Stimulated activated CD8-positive, alpha-beta memory T cell treated with anti-CD3 and anti-CD28 coated beads, Interleukin-7, amount 100 ng/mL, for 1 hour (primary cell): ENCODE data around the gene CALU.

Experiments used
- DNase-seq, 2 donors: peaks; one replicate each; pipeline ENCODE4 v3.0.0-alpha.2; 2020; ENCODE audit warnings: low read depth in 2 of 2

The CALU gene

DNA sequence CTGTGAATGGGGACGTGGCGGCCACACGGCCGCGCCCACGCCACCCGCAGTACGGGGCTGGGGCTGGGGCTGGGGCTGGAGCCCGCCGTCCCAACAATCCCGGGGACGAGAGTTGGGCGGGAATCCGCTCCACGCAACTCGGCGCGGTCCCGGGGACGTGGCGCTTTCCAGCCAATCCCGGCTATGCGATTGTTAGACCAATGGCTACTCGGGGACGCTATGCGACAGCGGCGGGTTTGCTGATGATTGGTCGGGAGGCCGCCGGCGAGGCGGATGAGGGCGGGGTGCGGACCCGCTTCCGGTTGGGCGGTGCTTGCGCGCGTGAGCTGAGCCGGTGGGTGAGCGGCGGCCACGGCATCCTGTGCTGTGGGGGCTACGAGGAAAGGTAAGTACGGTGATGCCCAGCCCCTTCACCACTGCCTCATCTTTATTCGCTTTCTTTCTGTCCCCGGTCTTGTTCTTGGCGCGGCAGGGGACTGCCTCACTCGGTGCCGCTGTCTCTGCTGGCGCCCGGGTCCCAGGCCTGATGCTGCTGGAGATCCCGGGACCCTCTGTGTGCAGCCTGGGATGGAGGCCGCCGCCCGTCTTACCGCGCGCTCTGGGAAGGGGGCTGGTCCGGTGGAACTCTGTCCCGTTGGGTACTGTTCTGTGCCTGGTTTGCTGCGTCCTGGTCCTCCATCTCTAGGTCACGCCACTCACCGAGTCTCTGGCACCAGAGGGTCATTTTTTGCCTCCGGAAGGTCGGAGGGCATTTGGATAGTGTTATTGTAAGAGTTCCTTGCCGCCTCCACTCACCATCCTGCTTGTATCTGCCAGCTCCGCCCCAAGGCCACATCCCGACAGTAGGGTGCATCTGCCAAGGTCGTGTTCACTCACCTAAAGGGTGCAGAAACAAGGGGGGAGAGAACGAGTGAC lies at the start of gene CALU:
TSS of gene CALU (plus strand) at position 312 of the 915 bp plus-strand sequence. CDS start 9,225 bp downstream, outside the sequence.
- peak; percentile 86 to 87 for DNase-seq

DNA sequence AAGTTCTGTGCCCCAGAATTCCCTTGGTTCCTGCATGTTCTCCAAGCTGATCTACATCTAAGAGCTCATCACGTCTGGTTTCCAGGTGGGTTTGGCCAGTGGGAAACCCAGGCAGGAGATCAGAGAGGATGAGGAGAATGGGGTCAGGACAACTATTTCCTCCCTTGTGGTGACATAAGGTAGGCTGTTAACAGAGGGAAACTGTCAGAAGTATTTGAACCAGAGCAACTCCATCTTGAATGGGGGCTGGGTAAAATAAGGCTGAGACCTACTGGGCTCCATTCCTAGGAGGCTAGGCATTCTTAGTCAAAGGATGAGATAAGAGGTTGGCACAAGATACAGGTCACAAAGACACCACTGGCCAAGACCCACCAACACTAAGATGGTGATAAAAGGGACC lies 47.9 kb upstream of the CALU start:
- DNase-seq, result no peak

DNA sequence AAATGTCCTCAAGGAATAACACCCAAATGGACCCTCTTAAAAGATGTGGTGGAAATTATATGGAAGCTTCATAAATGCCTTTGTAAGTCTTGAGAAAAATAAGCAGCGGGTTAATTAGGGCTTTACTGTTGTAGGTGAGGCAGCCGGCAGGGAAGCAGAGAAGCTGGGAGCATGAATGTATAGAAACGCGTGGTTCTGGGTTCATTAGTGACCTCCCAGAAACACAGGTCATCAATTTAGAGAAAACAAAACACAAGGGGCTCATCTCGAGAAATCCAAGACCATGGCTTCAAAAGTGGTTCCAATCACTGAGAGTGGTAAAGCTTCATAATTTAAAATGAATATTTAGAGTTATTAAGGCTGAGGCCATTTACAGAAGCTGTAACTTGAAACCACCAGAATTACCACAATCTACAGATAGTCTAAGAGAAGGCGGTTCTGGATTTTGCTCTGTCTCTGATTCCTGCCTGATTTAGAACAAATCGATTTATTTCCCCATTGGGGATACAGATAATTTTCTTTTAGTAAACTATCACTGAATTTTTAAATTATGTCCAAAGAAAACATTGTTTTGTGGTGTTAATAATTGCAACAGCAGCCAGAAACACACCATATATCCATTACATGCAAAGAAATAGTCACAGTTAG lies 46.4 kb upstream of the CALU start:
- DNase-seq, result no peak

DNA sequence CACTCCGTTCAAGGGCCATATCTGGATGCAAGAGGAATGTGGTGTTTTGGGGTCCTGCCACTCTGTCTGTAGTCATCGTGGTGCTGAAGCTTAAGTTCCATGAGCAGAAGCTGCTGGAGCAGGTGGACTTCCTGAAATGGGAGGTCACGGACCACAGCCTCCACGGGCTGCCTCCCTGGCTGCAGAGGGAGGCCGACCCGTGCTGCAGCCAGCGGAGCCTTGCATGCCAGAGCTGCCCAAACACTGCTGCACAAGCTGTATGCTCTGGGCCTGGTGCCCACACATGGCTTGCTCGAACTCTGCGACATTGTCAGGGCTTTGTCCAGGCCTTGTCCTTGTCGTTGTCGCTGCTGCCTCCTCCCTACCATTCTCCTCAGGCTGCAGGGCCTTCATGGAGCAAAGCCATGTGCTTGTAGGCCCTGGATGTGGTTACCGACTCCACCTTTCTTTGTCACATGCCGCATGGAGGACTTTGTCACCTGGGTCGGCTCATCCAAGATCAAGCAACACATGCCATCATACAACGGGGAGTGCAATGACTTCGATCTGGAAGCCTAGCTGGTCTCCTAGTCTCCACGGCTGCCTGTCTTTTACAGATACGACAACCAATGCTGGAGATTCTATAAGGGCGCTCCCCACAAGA lies 45.7 kb upstream of the CALU start:
- DNase-seq, result no peak

DNA sequence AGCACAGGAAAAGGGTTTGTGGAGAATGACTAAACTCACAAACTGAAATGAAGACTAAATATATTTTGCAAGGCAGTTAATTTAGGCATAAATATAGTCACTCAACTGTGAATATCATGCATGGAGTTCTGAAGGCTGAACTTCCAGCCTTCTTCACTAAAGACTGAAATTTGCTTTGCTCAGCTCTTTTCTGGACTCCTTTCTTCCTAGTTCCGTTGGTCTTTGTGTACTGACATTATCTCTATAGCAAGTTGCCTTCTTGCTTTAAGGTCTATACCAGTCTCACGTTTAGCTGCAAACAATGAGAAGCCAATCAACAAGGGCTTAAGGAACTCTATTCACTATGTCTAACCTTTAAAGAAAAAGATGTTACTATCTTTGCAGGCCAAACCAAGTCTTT lies 44.4 kb upstream of the CALU start:
- no peak for DNase-seq

DNA sequence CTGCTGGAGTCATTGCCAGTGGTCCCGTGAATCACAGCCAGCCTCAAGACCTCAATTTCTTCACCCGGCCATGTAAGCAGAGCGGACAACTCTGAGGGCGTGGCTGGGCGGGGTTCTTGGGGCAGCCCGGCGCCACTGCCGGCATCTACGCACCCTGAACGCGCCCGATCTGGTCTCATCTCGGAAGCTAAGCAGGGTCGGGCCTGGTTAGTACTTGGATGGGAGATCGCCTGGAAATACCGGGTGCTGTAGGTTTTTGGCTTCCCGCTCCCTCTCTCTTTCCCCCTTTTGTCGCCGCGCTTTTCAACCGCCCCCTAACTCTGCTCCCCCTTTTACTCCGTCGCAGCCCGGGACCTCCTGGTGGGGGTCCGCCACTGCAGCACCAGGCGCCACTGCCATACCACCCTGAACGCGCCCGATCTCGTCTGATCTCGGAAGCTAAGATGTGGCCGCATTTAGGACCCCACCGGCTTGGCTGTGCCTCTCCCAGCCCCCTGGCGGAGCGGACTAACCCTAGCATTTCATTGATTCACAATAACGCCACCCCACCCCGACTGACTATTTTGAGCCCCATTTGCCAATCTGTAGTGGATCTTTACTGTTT lies 41.8 kb upstream of the CALU start:
- no peak for DNase-seq

DNA sequence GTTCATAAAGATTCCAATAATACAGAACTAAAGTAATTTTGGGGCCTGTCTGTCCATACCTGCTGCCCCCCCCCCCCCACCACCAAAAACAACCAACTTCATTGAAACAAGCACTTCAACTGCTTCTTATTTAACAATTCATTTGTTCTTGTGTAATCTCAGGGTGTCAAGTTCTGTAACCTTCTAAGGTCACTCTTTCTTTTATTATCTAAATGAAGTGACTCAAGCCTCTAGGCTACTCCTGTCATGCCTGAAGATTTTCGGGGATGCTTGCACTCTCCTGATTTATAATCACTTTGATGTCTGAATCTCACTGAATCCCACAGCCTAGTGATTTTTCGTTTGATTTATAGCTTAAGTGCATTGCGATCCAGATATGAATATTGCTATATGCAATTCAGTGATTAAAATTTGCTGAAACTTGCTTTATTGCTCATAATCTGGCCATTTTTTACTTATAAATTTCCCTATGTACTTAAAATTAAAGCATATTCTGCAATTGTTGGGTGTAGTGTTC lies 39.9 kb upstream of the CALU start:
- no peak for DNase-seq

DNA sequence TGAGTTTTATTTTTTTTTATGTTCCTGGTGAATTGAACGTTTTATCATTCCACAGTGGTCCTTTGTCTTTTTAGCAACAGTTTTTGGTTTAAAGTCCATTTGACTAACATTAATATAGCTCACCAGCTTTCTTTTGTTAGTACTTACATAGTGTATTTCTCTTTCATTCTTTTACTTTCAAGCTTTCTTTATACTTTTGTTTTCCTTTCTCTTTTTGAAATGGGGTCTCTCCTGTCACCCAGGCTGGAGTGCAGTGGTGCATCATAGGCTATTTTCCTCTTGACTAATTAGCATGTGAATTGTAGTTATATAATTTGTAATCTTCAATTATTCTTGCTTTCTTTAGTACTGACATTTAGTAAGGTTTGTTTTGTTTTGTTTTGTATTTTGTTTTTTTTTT lies 39.3 kb upstream of the CALU start:
- DNase-seq, result no peak

DNA sequence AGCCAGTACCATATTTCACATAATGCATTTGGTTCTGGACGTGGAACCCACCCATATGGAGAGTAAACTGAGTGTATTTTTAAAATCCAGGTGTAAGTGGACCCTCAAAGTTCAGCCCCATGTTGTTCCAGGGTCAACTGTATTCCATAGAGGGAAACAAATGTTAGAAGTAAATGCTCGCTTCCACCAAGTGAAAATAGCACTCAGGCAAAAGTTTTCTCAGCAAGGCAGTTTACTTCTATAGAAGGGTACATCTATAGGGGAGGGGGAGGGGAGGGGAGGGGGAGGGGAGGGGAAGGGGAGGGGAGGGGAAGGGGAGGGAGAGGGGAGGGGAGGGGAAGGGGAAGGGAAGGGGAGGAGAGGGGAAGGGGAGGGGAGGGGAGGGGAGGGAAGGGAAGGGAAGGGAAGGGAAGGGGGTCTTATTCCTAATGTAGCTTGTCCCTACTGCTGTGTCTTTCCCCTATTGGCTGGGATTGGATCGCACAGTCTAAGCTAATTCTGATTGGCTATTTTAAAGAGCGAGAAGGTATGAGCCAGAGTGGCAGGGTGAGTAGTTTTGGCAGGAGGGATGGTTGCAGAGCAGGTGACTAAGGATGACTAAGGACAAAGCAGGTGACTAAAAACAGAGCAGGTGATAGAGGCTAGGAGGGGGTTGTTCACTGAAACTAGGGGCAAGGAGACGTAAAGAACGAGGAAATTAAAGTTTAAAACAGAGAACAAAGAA lies 37.9 kb upstream of the CALU start:
- no peak for DNase-seq

DNA sequence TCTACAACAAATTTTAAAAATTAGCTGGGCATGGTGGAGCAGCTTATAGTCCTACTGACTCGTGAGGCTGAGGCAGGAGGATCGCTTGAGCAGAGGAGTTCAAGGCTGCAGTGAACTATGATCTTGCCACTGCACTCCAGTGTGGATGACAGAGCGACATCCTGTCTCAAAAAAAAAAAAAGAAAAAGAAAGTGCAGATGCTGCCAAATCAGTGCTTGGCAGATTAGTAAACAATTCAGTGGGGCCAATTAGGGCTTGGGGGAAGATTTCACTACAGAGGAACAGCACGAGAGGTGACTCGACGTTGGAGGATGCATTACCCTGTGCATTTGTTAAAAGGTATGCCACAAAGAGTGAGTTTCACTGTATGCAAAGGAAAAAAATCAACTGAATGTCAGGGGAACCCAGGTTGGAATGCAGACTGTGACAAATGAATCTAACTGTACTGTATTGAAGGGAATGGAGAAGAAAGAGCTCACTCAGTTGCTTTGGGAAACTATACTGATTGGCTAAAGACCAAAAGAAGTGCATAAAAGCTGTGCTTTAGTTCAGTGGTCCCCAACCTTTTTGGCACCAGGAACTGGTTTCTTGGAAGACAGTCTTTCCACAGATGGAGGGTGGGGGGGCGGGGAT lies 35.4 kb upstream of the CALU start:
- no peak for DNase-seq

DNA sequence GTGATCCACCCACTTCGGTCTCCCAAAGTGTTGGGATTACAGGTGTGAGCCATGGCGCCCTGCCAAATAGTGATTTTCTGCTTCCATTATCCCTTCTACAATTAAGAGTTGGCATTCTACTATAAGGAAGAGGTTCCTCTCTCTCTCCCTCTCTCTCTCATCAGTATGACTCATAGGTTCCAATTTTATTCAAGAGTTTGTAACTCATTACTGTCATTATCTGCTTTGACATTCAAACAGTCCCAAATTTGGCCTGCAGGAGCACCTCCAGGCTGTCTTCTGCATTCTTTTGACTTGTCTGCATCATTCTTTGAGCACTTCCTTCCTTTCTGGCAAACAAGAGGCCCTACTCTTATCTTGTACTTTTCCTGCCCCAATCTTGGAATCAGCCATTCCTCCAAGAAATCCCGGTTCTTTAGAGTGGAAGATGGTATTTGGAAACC lies 33.2 kb upstream of the CALU start:
- no peak for DNase-seq

DNA sequence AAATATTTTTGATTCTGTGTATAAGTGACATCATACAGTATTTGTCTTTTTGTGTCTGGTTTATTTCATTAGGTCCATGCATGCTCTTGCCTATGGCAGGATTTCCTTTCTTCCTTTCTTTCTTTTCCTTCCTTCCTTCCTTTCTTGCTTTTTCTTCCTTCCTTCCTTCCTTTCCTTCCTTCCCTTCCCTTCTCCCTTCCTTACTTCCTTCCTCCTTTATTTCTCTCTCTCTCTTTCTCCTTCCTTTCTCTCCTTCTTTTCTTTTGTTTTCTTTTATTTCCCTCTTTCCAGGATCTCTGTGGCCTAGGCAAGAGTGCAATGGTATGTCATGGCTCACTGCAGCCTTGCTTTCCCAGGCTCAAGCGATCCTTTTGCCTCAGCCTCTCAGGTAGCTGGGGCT lies 31.4 kb upstream of the CALU start:
- DNase-seq, result no peak

DNA sequence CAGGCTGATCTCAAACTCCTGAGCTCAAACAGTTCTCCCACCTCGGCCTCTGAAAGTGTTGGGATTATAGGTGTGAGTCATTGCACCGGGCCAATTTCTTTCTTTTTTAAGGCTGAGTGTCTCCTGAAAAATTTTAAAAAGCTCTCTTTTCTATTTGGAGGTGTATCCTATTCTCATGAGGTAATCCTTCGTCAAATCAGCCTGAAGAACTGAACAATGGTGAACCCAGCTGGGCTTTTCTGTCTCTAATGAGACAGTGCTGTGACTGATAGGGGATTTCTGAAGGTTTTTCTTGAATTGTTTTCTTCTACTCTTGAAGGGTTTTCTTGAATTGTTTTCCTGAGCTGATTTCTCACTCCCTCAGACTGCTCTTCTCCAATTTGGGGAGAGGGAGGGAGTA lies 30.9 kb upstream of the CALU start:
- no peak for DNase-seq

DNA sequence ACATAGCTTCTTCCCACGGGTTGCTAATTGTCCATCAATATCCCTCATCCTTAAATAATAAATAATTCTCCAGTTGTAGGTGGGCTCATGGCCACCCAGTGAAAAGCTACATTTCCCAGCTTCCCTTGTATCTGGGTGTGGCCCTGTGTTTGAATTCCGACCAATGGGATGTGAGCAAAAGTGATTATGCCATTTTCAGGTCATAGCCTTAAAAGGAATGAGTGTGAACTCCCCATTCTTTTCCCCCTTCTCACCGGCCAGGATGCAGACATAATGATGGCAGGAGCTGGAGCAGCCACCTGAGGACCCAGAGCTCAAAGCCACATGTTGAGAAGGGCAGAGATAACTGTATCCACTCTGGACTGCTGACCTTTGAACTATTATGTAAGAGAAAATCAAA lies 30.3 kb upstream of the CALU start:
- DNase-seq, result no peak

DNA sequence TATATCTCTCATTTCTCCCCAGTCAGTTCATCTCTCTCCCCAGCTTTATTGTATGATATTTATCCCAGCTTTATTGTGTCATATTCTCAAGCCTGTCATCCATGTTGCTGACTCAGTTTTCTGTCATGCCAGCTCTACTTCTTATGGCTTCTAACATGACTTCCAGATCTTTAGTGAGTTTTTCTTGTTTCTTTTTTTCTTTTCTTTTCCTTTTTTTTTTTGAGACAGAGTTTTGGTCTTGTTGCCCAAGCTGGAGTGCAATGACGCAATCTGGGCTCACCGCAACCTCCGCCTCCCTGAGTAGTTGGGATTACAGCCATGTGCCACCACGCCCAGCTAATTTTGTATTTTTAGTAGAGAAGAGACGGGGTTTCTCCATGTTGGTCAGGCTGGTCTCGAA lies 28.7 kb upstream of the CALU start:
- DNase-seq, result no peak

DNA sequence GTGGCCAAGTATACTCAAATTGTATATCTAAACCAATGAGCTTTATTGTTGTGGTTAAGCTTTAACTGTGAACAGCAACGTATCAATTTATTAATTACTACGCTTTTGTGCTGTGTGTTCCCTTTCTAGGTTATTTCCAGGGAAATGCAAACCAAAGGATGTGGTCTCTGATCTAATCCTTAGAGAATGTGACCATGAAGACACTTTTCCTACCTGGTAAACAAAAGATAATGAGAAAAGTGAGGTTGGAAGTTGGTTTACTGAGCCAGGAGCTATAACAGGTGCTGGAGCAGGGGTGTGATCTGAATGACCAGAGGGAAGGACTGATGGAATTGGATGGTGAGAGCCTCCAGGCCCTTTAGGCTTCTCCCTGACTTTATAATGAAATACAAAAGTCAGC lies 25.4 kb upstream of the CALU start:
- DNase-seq, result no peak

DNA sequence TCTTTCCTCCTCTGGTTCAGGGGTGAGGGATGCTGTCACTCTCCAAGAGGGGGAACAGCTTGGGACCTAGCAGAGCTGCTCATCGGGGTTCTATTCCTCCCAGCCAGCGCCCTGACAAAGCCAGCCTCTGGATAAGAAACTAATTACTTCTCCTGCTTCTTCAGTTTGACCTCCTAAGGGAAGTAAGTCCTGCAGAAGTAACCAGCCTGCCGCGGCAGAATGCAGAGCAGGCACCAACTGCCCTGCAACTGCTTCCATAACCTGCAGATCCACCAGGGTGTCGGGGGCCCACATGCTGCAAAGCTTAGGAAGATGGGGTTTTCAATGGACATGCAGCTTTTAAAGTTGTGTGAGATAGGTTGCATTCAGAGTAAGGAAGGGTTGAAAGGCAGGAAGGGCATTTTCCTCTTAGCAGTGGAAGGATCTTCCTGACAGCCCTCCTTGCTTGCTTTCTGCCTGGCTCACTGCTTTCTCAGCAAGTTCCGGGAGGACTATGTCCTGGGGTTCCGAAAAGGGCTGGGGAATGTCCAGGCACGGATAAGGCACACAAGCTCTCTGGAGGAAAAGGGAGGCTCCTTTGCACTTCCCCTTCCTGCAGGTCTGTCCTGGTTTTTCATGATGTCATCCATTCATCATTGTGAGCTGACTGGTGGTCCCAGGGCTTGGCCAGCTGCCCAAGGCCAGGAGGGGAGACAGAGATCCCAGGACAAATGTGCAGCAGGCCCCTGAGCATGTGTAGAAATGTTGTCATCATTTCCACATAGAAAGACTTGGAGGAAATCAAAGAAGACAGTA lies 24.3 kb upstream of the CALU start:
- DNase-seq, result no peak

DNA sequence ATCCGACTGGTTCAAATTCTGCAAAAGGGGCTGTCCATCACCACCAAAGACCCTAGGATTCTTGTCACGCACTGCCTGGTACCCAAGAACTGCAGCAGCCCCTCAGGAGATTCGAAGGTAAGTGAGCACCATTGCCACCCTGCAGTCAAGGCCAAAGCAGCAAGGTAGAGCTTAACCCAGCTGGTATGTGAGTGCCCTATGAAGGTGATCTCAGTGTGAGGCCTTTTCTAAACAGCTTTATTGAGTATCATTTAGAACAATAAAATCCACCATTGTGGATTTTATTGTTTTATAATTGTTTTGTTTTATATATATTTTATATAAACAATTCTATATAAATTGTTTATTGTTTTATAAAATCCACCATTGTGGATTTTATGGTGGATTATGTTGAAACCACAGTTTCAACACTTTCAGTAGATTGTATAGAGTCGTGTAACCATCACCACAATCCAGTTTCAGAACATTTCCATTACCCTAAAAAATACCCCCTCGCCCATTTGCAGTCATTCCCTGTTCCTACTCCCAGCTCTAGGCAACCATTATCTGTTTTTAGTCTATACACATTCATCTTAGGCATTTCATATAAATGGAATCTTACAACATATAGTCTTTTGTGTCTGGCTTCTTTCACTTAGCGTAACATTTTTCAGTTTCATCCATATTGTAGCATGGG lies 20.1 kb upstream of the CALU start:
- DNase-seq, result no peak

DNA sequence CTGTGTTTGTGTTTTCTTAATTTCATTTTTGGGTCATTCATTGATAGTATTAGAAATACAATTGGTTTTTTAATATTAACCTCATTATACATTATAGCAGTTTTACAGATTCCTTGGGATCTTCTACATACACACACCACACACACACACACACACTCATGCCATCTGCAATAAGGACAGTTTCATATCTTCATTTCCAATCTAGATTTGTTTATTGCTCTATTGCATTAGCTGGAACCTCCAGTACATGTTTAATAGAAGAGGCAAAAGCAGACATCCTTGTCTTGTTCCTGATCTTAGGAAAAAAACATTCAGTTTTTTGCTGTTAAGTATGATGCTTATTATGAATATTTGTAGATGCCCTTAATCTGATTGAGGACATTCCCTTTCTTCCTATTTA lies 17.8 kb upstream of the CALU start:
- no peak for DNase-seq

DNA sequence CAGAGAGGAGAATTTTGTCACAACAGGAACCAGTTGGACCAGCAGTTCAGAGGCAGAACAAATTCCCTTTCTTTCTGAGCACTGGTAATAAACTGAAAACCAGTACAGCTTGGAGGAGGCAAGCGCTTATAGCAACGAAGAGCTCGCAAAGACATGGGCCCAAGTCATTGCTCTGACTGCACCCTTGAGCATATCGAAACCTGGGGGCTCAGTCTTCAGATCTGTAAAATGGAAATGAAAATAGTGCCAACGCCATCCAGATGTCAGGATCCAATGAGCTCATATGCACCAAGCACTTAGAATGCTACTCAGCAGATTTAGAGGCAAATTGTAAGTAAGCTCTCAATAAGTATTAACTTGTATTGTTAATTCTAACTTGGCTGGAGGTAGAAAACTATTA lies 14.4 kb upstream of the CALU start:
- DNase-seq, result no peak
